SK-N-SH (cell line): Measurements from ENCODE around the gene PEX10. TPM values are rescaled to one million over a fixed set of nuclear protein-coding genes. Genes with fewer than 3 reads are reported as not detected.
A peak's percentile ranks its signal among the peaks of the same experiment; 100 is the strongest.

Experiments
- CTCF ChIA-PET: fragments of 300-600, 350-600 bp; formaldehyde crosslinking; extraction: SDS; loops from one replicate; lab custom pipeline; 2021; lab: Yijun Ruan, JAX
- POLR2A ChIA-PET: fragments of 350-600 bp; sonication (Branson Sonifier 250); formaldehyde crosslinking; extraction: SDS; loops from one replicate; lab custom pipeline; 2020; ENCODE audit warnings: antibody characterized with exemption, inconsistent platforms; lab: Yijun Ruan, JAX
- DNase-seq: peaks from one replicate; pipeline ENCODE4 v3.0.0; 2012
- H2AFZ ChIP-seq: fragments of 200-600 bp; sonication (generic); 2 replicates; pipeline ENCODE4 v1.8.1; 2016; ENCODE audit warnings: antibody characterized with exemption, mild to moderate bottlenecking, low read depth
- H3F3A ChIP-seq: fragments of 200-600 bp; sonication (generic); replicated peaks from 2 replicates; pipeline ENCODE3; 2016; ENCODE audit warnings: antibody characterized with exemption, mild to moderate bottlenecking; ENCODE audit not compliant: insufficient read depth
- H3K27ac ChIP-seq, 2 experiments: fragments of 200-500 bp in 1 of 2; fragments of 200-600 bp in 1 of 2; sonication (Bioruptor generic) in 1 of 2; sonication (generic), shearing (Covaris generic) in 1 of 2; 2 replicates each; pipeline versions ENCODE4 v1.5.1 to v1.6.1; 2014 to 2016; ENCODE audit warnings: low read depth in 2 of 2, inconsistent platforms in 1 of 2, low read length in 1 of 2, mild to moderate bottlenecking in 1 of 2, mixed read lengths in 1 of 2
- H3K27me3 ChIP-seq: fragments of 200-600 bp; sonication (generic), shearing (Covaris generic); 2 replicates; pipeline ENCODE4 v1.6.1; 2016; ENCODE audit warnings: mixed run types; ENCODE audit not compliant: insufficient read depth
- H3K36me3 ChIP-seq, 2 experiments: fragments of 200-500 bp in 1 of 2; fragments of 200-600 bp in 1 of 2; sonication (Bioruptor generic) in 1 of 2; sonication (generic) in 1 of 2; replicated peaks in 1 of 2; 2 replicates each; pipeline versions ENCODE3 to v1.5.1; 2014 to 2016; ENCODE audit warnings: low read length in 1 of 2, mild to moderate bottlenecking in 1 of 2; ENCODE audit not compliant: insufficient read depth in 2 of 2, control insufficient read depth in 1 of 2
- H3K4me1 ChIP-seq, 2 experiments: fragments of 200-500 bp in 1 of 2; fragments of 200-600 bp in 1 of 2; sonication (Bioruptor generic) in 1 of 2; sonication (generic), shearing (Covaris generic) in 1 of 2; 2 replicates each; pipeline versions ENCODE4 v1.5.1 to v1.6.1; 2014 to 2016; ENCODE audit warnings: low read depth in 1 of 2, low read length in 1 of 2, mixed run types in 1 of 2; ENCODE audit not compliant: insufficient read depth in 2 of 2, control insufficient read depth in 1 of 2
- H3K4me2 ChIP-seq: fragments of 200-600 bp; sonication (generic), shearing (Covaris generic); 2 replicates; pipeline ENCODE4 v1.6.1; 2017; ENCODE audit warnings: mixed run types
- H3K4me3 ChIP-seq, 2 experiments: fragments of 200-500 bp in 1 of 2; fragments of 200-600 bp in 1 of 2; sonication (Bioruptor generic) in 1 of 2; sonication (generic), shearing (Covaris generic) in 1 of 2; 2 replicates each; pipeline versions ENCODE4 v1.5.1 to v1.8.1; 2014 to 2016; ENCODE audit warnings: low read depth in 2 of 2, inconsistent platforms in 1 of 2, low read length in 1 of 2, mild to moderate bottlenecking in 1 of 2, mixed read lengths in 1 of 2, moderate library complexity in 1 of 2
- H3K79me2 ChIP-seq: fragments of 200-600 bp; sonication (generic); 2 replicates; pipeline ENCODE4 v1.8.1; 2017; ENCODE audit warnings: mild to moderate bottlenecking; ENCODE audit not compliant: insufficient read depth
- H3K9ac ChIP-seq: fragments of 200-600 bp; sonication (generic); 2 replicates; pipeline ENCODE4 v1.6.1; 2017; ENCODE audit warnings: mixed run types
- H3K9me2 ChIP-seq: fragments of 200-600 bp; sonication (generic); 2 replicates; pipeline ENCODE4 v1.6.1; 2017; ENCODE audit warnings: mixed run types
- H3K9me3 ChIP-seq: fragments of 200-600 bp; sonication (generic); 2 replicates; pipeline ENCODE4 v1.6.1; 2017; ENCODE audit warnings: mixed run types, mild to moderate bottlenecking, moderate library complexity
- H4K20me1 ChIP-seq: fragments of 200-600 bp; sonication (generic); 2 replicates; pipeline ENCODE4 v1.6.1; 2017; ENCODE audit warnings: mild to moderate bottlenecking, mixed run types; ENCODE audit not compliant: insufficient read depth
- CHD2 ChIP-seq: fragments of 150-350 bp; IDR thresholded peaks from 2 replicates; pipeline ENCODE4 v1.6.1; 2018; ENCODE audit warnings: low read length; ENCODE audit not compliant: partially characterized antibody
- ELF1 ChIP-seq: IDR thresholded peaks from 2 replicates; pipeline ENCODE4 v1.4.0; 2012
- EP300 ChIP-seq, 2 experiments: IDR thresholded peaks; 2 replicates each; pipeline versions ENCODE4 v1.4.0 to v1.6.1; 2012; ENCODE audit warnings: borderline replicate concordance in 1 of 2, low read depth in 1 of 2, low read length in 1 of 2
- EZH2phosphoT487 ChIP-seq: fragments of 200-600 bp; sonication (generic); IDR thresholded peaks from 2 replicates; pipeline ENCODE4 v1.6.1; 2017; ENCODE audit warnings: low read depth, mixed run types, mild to moderate bottlenecking, antibody characterized with exemption, moderate library complexity, borderline replicate concordance
- FOXJ3 ChIP-seq: sonication (generic); formaldehyde crosslinking; IDR thresholded peaks from 2 replicates; pipeline ENCODE4 v1.5.1; 2020; ENCODE audit warnings: mild to moderate bottlenecking, missing genetic modification reagents
- GATA2 ChIP-seq: sonication (generic); formaldehyde crosslinking; IDR thresholded peaks from 2 replicates; pipeline ENCODE4 v1.5.0; 2020; ENCODE audit warnings: mild to moderate bottlenecking, missing genetic modification reagents
- MXI1 ChIP-seq: IDR thresholded peaks from 2 replicates; pipeline ENCODE4 v1.6.1; 2012; ENCODE audit warnings: mild to moderate bottlenecking, low read depth, low read length, improper control_type of control experiment
- NRF1 ChIP-seq: IDR thresholded peaks from 2 replicates; pipeline ENCODE4 v1.6.1; 2012; ENCODE audit warnings: low read depth, mild to moderate bottlenecking, low read length
- RAD21 ChIP-seq: IDR thresholded peaks from 2 replicates; pipeline ENCODE4 v1.6.1; 2012; ENCODE audit warnings: mild to moderate bottlenecking, low read length
- RCOR1 ChIP-seq: fragments of 150-350 bp; IDR thresholded peaks from 2 replicates; pipeline ENCODE4 v1.6.1; 2017; ENCODE audit warnings: antibody characterized with exemption, low read length
- RFX5 ChIP-seq: IDR thresholded peaks from 2 replicates; pipeline ENCODE4 v1.6.1; 2012; ENCODE audit warnings: mild to moderate bottlenecking, improper control_type of control experiment, low read length
- RXRA ChIP-seq: IDR thresholded peaks from 2 replicates; pipeline ENCODE4 v1.4.0; 2012; ENCODE audit warnings: low read depth, mild to moderate bottlenecking, borderline replicate concordance
- SIN3A ChIP-seq: IDR thresholded peaks from 2 replicates; pipeline ENCODE4 v1.6.1; 2012; ENCODE audit warnings: low read depth, mild to moderate bottlenecking, low read length, moderate library complexity, borderline replicate concordance
- SMC3 ChIP-seq: IDR thresholded peaks from 2 replicates; pipeline ENCODE4 v1.6.1; 2012; ENCODE audit warnings: low read depth, low read length, improper control_type of control experiment
- YY1 ChIP-seq: IDR thresholded peaks from 2 replicates; pipeline ENCODE4 v1.4.0; 2012; ENCODE audit warnings: low read depth, mild to moderate bottlenecking
- WGBS: methylation state at CpG from one replicate; pipeline ENCODE4 v1.1.6; 2017; ENCODE audit warnings: low lambda C conversion rate; 5-methylcytosine and 5-hydroxymethylcytosine counted together
- polyA plus RNA-seq, 3 experiments: library from polyadenylated mRNA; depleted of rRNA; stranded (reverse); fragments of >200 nt; gene quantifications; 2 replicates each; pipeline ENCODE4 v1.2.3, GENCODE V29; 2012
- TF ChIP-seq, protein P1 (sequence below): IDR thresholded peaks from 2 replicates; pipeline ENCODE4 v1.4.0; 2012; ENCODE audit warnings: low read depth, borderline replicate concordance
- TF ChIP-seq, protein P2 (sequence below): fragments of 200-600 bp; sonication (generic); IDR thresholded peaks from 2 replicates; pipeline ENCODE4 v1.6.1; 2017; ENCODE audit warnings: antibody characterized with exemption, mild to moderate bottlenecking, moderate library complexity
- TF ChIP-seq, protein P3 (sequence below): IDR thresholded peaks from 2 replicates; pipeline ENCODE4 v1.4.0; 2012; ENCODE audit warnings: low read depth, borderline replicate concordance
- TF ChIP-seq, protein P4 (sequence below): IDR thresholded peaks from 2 replicates; pipeline ENCODE4 v1.4.0; 2012; ENCODE audit warnings: low read depth
- TF ChIP-seq, protein P5 (sequence below): fragments of 150-350 bp; IDR thresholded peaks from 2 replicates; pipeline ENCODE4 v1.6.1; 2016; ENCODE audit warnings: mild to moderate bottlenecking, low read depth, low read length

Gene PEX10
- polyA plus RNA-seq, 1 of the 3 experiments (the other 2 are of a cell fraction), result 28.6 TPM

DNA sequence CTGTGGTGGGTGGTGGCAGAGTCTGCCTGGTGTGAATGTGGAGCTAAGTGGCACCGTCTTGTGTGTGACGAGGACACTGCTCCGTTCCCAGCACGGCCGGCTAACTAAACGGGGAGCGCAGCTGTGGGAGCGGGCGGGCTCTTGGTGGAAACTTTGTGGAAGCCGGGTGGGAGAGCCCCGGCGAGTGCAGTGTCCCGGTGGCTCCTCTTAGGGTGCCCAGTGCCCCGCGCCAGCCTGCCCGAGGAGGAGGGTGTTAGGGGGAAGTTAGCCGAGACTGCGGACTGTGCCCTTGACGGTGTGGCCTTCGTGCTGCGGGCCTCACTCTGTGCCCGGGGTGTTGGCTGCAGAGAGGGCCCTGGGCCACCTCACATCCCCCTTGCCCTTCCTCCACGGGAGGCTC is 9.9 kb downstream of the PEX10 start:
- H3K4me1 ChIP-seq, result peaks cover 0 to 3% of the 10 kb centered on the region in 2 experiments; a peak in 1 of 4 replicates
- H3K27ac ChIP-seq, result no peak overlapping the region
- H3K36me3 ChIP-seq, result peaks cover 21 to 87% of the 10 kb centered on the region in 2 experiments
- no peaks in the 10 kb centered on the region for H3K9me3 ChIP-seq
- no peaks in the 10 kb centered on the region for H3K9me2 ChIP-seq
- peaks cover 24% of the 10 kb centered on the region for H3K79me2 ChIP-seq
- H2AFZ ChIP-seq, result no peak overlapping the region
- no peaks in the 10 kb centered on the region for H3K27me3 ChIP-seq
- no peak overlapping the region for H3K9ac ChIP-seq
- ChIA-PET POLR2A (no interaction called here), CTCF (no interaction called here)
- H3F3A ChIP-seq, result peaks cover 22% of the 10 kb centered on the region
- TF ChIP-seq, protein P1, sequence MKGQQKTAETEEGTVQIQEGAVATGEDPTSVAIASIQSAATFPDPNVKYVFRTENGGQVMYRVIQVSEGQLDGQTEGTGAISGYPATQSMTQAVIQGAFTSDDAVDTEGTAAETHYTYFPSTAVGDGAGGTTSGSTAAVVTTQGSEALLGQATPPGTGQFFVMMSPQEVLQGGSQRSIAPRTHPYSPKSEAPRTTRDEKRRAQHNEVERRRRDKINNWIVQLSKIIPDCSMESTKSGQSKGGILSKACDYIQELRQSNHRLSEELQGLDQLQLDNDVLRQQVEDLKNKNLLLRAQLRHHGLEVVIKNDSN, result no peak
- TF ChIP-seq SMC3 (no peak), RXRA (no peak), EP300 (IDR thresholded peaks at IDR 0.05; ENCODE audit: borderline replicate concordance in 1 of 2, low read depth in 1 of 2, low read length in 1 of 2) (no peak), MXI1 (no peak), GATA2 (CRISPR knock-in tag) (no peak)
- H4K20me1 ChIP-seq, result 0 out of 2 replicates have a peak, but pooled peaks cover 9% of the 10 kb centered on the region
- WGBS, result 100% methylated on average over 9 of the region's 23 CpGs
- H3K4me3 ChIP-seq, result no peak overlapping the region
- no peak for DNase-seq
- H3K4me2 ChIP-seq, result no peak overlapping the region

DNA sequence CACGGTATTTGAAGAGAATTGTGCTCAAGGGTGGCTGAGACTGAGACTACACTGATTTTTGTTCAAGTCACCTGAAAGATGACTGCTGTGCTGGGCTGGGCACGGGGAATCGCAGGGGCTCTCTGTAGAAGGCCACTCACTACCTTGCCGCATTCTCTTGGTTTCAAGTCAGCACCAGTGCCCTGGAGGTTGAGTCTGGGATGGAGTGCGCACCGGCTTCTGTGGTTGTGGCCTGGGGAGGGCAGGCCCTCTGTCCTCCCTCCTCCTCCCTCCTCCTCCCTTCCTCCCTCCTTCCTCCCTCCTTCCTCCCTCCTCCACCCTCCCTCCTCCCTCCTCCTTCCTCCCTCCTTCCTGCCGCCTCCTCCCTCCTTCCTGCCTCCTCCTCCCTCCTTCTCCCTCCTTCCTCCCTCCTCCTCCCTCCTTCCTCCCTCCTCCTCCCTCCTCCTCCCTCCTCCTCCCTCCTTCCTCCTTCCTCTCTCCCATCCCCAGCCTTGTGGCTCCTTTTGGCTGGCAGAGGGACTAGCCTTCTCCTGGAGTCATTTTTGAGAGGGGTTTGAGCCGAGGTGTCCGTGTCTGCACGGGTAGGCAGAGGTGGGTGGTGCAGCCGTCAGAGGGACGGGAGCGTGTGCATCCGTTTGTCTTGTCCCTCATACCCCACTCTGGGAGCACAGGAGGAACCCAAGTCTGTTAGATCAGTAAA is 11.3 kb downstream of the PEX10 start:
- H3K4me2 ChIP-seq, result no peak overlapping the region
- no peaks in the 10 kb centered on the region for H3K9me3 ChIP-seq
- no peak overlapping the region for H3K4me3 ChIP-seq
- no peaks in the 10 kb centered on the region for H3K9me2 ChIP-seq
- H3F3A ChIP-seq, result peaks cover 22% of the 10 kb centered on the region
- 93% methylated on average over 11 of the region's 14 CpGs for WGBS
- H3K36me3 ChIP-seq, result peaks cover 29 to 90% of the 10 kb centered on the region in 2 experiments
- no peak overlapping the region for H2AFZ ChIP-seq
- H3K27me3 ChIP-seq, result no peaks in the 10 kb centered on the region
- H3K27ac ChIP-seq, result peak overlapping the region in 1 of 2 experiments; percentile 39; a peak in 1 of 4 replicates
- H3K4me1 ChIP-seq, result no peaks in the 10 kb centered on the region; a peak in 1 of 4 replicates
- H3K9ac ChIP-seq, result no peak overlapping the region
- peaks cover 33% of the 10 kb centered on the region for H3K79me2 ChIP-seq
- POLR2A ChIA-PET, result no interaction called here
- H4K20me1 ChIP-seq, result 0 out of 2 replicates have a peak, but pooled peaks cover 9% of the 10 kb centered on the region
- DNase-seq, result no peak
- CTCF ChIA-PET, result no interaction called here
- TF ChIP-seq, protein P2, sequence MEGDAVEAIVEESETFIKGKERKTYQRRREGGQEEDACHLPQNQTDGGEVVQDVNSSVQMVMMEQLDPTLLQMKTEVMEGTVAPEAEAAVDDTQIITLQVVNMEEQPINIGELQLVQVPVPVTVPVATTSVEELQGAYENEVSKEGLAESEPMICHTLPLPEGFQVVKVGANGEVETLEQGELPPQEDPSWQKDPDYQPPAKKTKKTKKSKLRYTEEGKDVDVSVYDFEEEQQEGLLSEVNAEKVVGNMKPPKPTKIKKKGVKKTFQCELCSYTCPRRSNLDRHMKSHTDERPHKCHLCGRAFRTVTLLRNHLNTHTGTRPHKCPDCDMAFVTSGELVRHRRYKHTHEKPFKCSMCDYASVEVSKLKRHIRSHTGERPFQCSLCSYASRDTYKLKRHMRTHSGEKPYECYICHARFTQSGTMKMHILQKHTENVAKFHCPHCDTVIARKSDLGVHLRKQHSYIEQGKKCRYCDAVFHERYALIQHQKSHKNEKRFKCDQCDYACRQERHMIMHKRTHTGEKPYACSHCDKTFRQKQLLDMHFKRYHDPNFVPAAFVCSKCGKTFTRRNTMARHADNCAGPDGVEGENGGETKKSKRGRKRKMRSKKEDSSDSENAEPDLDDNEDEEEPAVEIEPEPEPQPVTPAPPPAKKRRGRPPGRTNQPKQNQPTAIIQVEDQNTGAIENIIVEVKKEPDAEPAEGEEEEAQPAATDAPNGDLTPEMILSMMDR, result no peak
- TF ChIP-seq FOXJ3 (CRISPR knock-in tag) (no peak), SIN3A (no peak), MXI1 (no peak), RCOR1 (no peak), EZH2phosphoT487 (no peak), RFX5 (no peak), RAD21 (no peak), NRF1 (no peak), CHD2 (no peak), ELF1 (no peak), YY1 (no peak)
- TF ChIP-seq, protein P1, result no peak
- TF ChIP-seq, protein P3, sequence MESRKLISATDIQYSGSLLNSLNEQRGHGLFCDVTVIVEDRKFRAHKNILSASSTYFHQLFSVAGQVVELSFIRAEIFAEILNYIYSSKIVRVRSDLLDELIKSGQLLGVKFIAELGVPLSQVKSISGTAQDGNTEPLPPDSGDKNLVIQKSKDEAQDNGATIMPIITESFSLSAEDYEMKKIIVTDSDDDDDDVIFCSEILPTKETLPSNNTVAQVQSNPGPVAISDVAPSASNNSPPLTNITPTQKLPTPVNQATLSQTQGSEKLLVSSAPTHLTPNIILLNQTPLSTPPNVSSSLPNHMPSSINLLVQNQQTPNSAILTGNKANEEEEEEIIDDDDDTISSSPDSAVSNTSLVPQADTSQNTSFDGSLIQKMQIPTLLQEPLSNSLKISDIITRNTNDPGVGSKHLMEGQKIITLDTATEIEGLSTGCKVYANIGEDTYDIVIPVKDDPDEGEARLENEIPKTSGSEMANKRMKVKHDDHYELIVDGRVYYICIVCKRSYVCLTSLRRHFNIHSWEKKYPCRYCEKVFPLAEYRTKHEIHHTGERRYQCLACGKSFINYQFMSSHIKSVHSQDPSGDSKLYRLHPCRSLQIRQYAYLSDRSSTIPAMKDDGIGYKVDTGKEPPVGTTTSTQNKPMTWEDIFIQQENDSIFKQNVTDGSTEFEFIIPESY, result no peak
- TF ChIP-seq, protein P4, sequence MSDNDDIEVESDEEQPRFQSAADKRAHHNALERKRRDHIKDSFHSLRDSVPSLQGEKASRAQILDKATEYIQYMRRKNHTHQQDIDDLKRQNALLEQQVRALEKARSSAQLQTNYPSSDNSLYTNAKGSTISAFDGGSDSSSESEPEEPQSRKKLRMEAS, result no peak
- TF ChIP-seq, protein P5, sequence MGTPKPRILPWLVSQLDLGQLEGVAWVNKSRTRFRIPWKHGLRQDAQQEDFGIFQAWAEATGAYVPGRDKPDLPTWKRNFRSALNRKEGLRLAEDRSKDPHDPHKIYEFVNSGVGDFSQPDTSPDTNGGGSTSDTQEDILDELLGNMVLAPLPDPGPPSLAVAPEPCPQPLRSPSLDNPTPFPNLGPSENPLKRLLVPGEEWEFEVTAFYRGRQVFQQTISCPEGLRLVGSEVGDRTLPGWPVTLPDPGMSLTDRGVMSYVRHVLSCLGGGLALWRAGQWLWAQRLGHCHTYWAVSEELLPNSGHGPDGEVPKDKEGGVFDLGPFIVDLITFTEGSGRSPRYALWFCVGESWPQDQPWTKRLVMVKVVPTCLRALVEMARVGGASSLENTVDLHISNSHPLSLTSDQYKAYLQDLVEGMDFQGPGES, result no peak
